ENCODE data around the gene DYSF.

- no peak for TF ChIP-seq EZH2phosphoT487 (IDR thresholded peaks at IDR 0.05; ENCODE audit: borderline replicate concordance, low read length)
- TF ChIP-seq CTCF (IDR thresholded peaks at IDR 0.05; ENCODE audit: low read depth, low read length, poor library complexity, severe bottlenecking) = no peak
Measured at GRCh38 chr2:71630454-71631328, 177.3 kb downstream of the DYSF start.
